ENCODE data around the gene TBC1D2.
"Not testable (repeated sequence)": the region's sequence is repeated elsewhere in the genome, so short reads cannot be mapped to it uniquely, and the experiment has no call there.

Gene TBC1D2

DNA sequence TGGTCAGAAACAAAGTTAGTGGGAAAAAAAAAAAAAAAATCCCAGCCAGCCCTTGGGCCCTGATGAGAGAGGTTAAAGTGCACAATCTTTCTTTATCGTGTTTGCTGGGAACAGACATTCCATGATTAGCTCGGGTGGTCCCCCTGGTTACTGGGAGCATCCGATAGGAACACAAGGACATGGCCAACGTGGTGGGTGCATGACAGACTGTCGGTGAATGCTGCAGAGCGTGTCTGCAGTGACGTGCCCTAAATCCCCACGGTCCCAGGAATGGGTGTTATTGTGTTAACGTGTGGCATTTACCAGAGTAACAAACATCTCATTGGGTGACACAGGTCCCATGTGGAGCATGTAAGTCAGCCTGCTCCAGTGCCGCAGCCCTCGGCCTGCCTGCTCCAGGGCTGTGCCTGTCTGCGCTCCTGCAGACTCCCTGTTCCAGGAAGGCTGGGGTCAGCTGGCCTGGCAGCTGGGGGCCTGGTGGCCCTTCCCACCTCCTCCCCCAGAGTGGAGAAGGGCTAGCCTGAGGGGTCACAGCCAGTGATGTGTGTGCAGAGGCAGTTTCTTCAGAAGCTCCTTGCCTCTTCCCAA, 34.3 kb upstream of the TBC1D2 start:
- Histone ChIP-seq H3K4me3 (ENCODE audit: low read length) (no peak overlapping the region), H3K27me3 (ENCODE audit: insufficient read depth, low read length) (no peaks in the 10 kb centered on the region), H3K9me3 (ENCODE audit: insufficient read depth, low read depth, low read length) (no peaks in the 10 kb centered on the region), H3K4me1 (ENCODE audit: insufficient read depth, low read length) (no peaks in the 10 kb centered on the region), H3K9ac (ENCODE audit: low read depth, low read length) (no peak overlapping the region), H3K27ac (ENCODE audit: low read length) (no peak overlapping the region), H3K36me3 (ENCODE audit: insufficient read depth, low read depth, low read length) (no peaks in the 10 kb centered on the region)

GRCh38 chr9:98288881-98289280, 33.4 kb upstream of the TBC1D2 start:
- no peak overlapping the region for H3K4me3 ChIP-seq (ENCODE audit: low read length)
- no peaks in the 10 kb centered on the region for H3K4me1 ChIP-seq (ENCODE audit: insufficient read depth, low read length)
- no peaks in the 10 kb centered on the region for H3K9me3 ChIP-seq (ENCODE audit: insufficient read depth, low read depth, low read length)
- no peaks in the 10 kb centered on the region for H3K36me3 ChIP-seq (ENCODE audit: insufficient read depth, low read depth, low read length)
- H3K27me3 ChIP-seq (ENCODE audit: insufficient read depth, low read length) = no peaks in the 10 kb centered on the region
- H3K9ac ChIP-seq (ENCODE audit: low read depth, low read length) = no peak overlapping the region
- no peak overlapping the region for H3K27ac ChIP-seq (ENCODE audit: low read length)

DNA sequence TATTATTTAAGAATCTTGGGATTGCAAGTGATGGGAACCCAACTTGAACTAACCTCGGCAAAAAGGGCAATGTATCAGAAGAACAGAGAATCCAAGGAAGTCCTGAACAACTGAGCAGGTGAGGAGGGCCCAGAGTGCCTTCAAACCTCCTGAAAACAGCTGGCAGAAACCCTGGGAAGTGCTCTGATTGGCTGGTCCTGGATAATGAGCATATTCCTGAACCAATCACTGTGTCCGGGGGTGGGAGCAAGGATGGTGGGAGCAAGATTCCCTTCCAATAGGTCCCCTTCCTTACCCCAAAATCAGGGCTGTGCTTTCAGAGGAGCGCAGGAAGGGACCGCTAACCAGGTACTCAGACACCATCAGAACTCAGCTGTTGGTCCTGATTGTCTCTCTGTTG, 31.9 kb upstream of the TBC1D2 start:
- Histone ChIP-seq H3K27ac (ENCODE audit: low read length) (no peak overlapping the region), H3K9me3 (ENCODE audit: insufficient read depth, low read depth, low read length) (no peaks in the 10 kb centered on the region), H3K4me1 (ENCODE audit: insufficient read depth, low read length) (no peaks in the 10 kb centered on the region), H3K9ac (ENCODE audit: low read depth, low read length) (no peak overlapping the region), H3K36me3 (ENCODE audit: insufficient read depth, low read depth, low read length) (no peaks in the 10 kb centered on the region), H3K4me3 (ENCODE audit: low read length) (no peak overlapping the region), H3K27me3 (ENCODE audit: insufficient read depth, low read length) (no peaks in the 10 kb centered on the region)

DNA sequence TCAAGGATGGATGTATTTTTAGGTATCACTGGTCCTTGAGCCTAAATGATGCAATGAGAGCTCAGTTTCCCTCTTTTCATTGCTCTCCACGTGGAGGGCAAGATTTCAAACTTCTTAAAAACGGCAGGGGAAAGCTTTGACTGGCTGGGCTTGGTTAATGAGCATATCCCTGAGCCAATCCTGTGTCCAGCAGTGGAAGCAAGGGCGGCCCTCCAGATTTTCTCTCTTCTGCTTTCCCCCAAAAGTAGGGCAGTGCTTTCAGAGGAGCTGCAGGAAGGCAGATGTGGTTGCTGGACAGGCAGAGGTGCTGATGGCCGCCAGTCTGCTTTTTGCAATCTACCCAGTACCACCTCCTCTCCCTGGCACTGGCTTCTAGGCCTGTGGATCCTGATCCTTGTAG, 30.0 kb upstream of the TBC1D2 start:
- Histone ChIP-seq H3K4me3 (ENCODE audit: low read length) (no peak overlapping the region), H3K4me1 (ENCODE audit: insufficient read depth, low read length) (no peaks in the 10 kb centered on the region), H3K27ac (ENCODE audit: low read length) (no peak overlapping the region), H3K27me3 (ENCODE audit: insufficient read depth, low read length) (no peaks in the 10 kb centered on the region), H3K9ac (ENCODE audit: low read depth, low read length) (no peak overlapping the region), H3K9me3 (ENCODE audit: insufficient read depth, low read depth, low read length) (no peaks in the 10 kb centered on the region), H3K36me3 (ENCODE audit: insufficient read depth, low read depth, low read length) (no peaks in the 10 kb centered on the region)

GRCh38 chr9:98284754-98285153, 29.3 kb upstream of the TBC1D2 start:
- H3K9me3 ChIP-seq (ENCODE audit: insufficient read depth, low read depth, low read length) = no peaks in the 10 kb centered on the region
- H3K9ac ChIP-seq (ENCODE audit: low read depth, low read length) = no peak overlapping the region
- H3K4me1 ChIP-seq (ENCODE audit: insufficient read depth, low read length) = no peaks in the 10 kb centered on the region
- no peak overlapping the region for H3K27ac ChIP-seq (ENCODE audit: low read length)
- H3K27me3 ChIP-seq (ENCODE audit: insufficient read depth, low read length) = no peaks in the 10 kb centered on the region
- H3K4me3 ChIP-seq (ENCODE audit: low read length) = no peak overlapping the region
- no peaks in the 10 kb centered on the region for H3K36me3 ChIP-seq (ENCODE audit: insufficient read depth, low read depth, low read length)

DNA sequence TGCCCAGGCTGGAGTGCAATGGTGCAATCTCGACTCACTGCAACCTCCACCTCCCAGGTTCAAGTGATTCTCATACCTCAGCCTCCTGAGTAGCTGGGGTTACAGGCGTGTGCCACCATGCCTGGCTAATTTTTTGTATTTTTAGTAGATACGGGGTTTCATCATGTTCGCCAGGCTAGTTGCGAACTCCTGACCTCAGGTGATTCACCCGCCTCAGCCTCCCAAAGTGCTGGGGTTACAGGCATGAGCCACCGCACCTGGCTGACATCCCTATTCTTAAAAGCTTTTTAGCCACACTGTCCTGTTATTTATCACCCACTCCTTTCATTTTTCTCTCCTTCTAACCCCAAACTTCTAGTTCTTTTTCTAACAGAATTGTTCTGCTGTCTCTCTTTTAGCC, 27.7 kb upstream of the TBC1D2 start:
- H3K4me3 ChIP-seq (ENCODE audit: low read length) = not testable (repeated sequence)

DNA sequence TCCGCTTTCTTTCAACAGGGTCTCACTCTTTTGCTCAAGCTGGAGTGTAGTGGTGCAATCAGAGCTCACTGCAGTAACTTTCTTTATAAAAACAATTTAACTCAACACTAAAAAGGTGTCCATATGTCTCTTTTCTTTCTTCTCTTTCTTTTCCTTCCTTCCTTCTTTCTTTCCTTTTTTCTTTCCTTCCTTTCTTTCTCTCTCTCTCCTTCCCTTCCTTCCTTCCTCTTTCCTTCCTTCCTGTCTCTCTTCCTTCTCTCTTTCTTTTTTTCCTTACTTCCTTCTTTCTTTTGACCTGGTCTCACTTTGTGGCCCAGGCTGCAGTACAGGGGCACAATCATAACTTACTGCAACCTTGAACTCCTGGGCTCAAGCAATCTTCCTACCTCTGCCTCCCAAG, 25.8 kb upstream of the TBC1D2 start:
- H3K9me3 ChIP-seq (ENCODE audit: insufficient read depth, low read depth, low read length) = no peaks in the 10 kb centered on the region
- H3K4me3 ChIP-seq (ENCODE audit: low read length) = no peak overlapping the region
- H3K27me3 ChIP-seq (ENCODE audit: insufficient read depth, low read length) = no peaks in the 10 kb centered on the region
- H3K4me1 ChIP-seq (ENCODE audit: insufficient read depth, low read length) = no peaks in the 10 kb centered on the region
- H3K9ac ChIP-seq (ENCODE audit: low read depth, low read length) = no peak overlapping the region
- H3K27ac ChIP-seq (ENCODE audit: low read length) = no peak overlapping the region
- no peaks in the 10 kb centered on the region for H3K36me3 ChIP-seq (ENCODE audit: insufficient read depth, low read depth, low read length)

More for the DNA sequence above, 27.7 kb upstream of the TBC1D2 start:
- not testable (repeated sequence) for H3K9ac ChIP-seq (ENCODE audit: low read depth, low read length); H3K9me3 ChIP-seq (ENCODE audit: insufficient read depth, low read depth, low read length); H3K27me3 ChIP-seq (ENCODE audit: insufficient read depth, low read length); H3K27ac ChIP-seq (ENCODE audit: low read length); H3K4me1 ChIP-seq (ENCODE audit: insufficient read depth, low read length); H3K36me3 ChIP-seq (ENCODE audit: insufficient read depth, low read depth, low read length)

- Histone ChIP-seq H3K4me3 (ENCODE audit: low read length) (no peak overlapping the region), H3K4me1 (ENCODE audit: insufficient read depth, low read length) (no peaks in the 10 kb centered on the region), H3K36me3 (ENCODE audit: insufficient read depth, low read depth, low read length) (no peaks in the 10 kb centered on the region), H3K27ac (ENCODE audit: low read length) (no peak overlapping the region), H3K9ac (ENCODE audit: low read depth, low read length) (no peak overlapping the region), H3K27me3 (ENCODE audit: insufficient read depth, low read length) (no peaks in the 10 kb centered on the region), H3K9me3 (ENCODE audit: insufficient read depth, low read depth, low read length) (no peaks in the 10 kb centered on the region)
Observed at GRCh38 chr9:98280574-98280973, 25.1 kb upstream of the TBC1D2 start.

GRCh38 chr9:98280162-98280561, 24.7 kb upstream of the TBC1D2 start:
- Histone ChIP-seq H3K27me3 (ENCODE audit: insufficient read depth, low read length) (no peaks in the 10 kb centered on the region), H3K27ac (ENCODE audit: low read length) (no peak overlapping the region), H3K36me3 (ENCODE audit: insufficient read depth, low read depth, low read length) (no peaks in the 10 kb centered on the region), H3K4me1 (ENCODE audit: insufficient read depth, low read length) (no peaks in the 10 kb centered on the region), H3K9ac (ENCODE audit: low read depth, low read length) (no peak overlapping the region), H3K4me3 (ENCODE audit: low read length) (no peak overlapping the region), H3K9me3 (ENCODE audit: insufficient read depth, low read depth, low read length) (no peaks in the 10 kb centered on the region)

DNA sequence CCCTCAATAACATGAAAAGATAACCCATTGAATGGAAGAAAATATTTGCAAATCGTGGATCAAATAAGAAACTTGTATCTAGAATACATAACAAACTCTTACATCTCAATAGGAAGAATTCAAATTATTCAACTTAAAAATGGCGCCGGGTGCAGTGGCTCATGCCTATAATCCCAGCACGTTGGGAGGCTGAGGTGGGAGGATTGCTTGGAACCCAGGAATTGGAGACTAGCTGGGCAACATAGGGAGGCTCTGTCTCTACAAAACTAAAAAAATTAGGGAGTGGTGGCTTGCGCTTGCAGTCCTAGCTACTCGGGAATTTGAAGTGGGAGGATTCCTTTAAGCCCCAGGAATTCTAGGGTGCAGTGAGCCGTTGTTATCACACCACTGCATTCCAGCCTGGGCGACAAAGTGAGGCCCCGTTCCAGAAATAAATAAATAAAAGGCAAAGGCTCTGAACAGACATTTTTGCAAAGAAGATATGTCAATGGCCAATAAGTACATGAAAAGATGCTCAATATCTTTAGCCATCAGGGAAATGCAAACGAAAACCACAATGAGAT, 21.5 kb upstream of the TBC1D2 start:
- Histone ChIP-seq H3K4me1 (ENCODE audit: insufficient read depth, low read length) (no peaks in the 10 kb centered on the region), H3K9me3 (ENCODE audit: insufficient read depth, low read depth, low read length) (no peaks in the 10 kb centered on the region), H3K27ac (ENCODE audit: low read length) (no peak overlapping the region), H3K36me3 (ENCODE audit: insufficient read depth, low read depth, low read length) (no peaks in the 10 kb centered on the region), H3K27me3 (ENCODE audit: insufficient read depth, low read length) (no peaks in the 10 kb centered on the region), H3K4me3 (ENCODE audit: low read length) (no peak overlapping the region), H3K9ac (ENCODE audit: low read depth, low read length) (no peak overlapping the region)

GRCh38 chr9:98275159-98275558, 19.7 kb upstream of the TBC1D2 start:
- Histone ChIP-seq H3K9ac (ENCODE audit: low read depth, low read length) (no peak overlapping the region), H3K36me3 (ENCODE audit: insufficient read depth, low read depth, low read length) (no peaks in the 10 kb centered on the region), H3K4me3 (ENCODE audit: low read length) (no peak overlapping the region), H3K27me3 (ENCODE audit: insufficient read depth, low read length) (no peaks in the 10 kb centered on the region), H3K9me3 (ENCODE audit: insufficient read depth, low read depth, low read length) (no peaks in the 10 kb centered on the region), H3K27ac (ENCODE audit: low read length) (no peak overlapping the region), H3K4me1 (ENCODE audit: insufficient read depth, low read length) (peaks cover 4% of the 10 kb centered on the region; the same call in 1 of the 2 replicates)

DNA sequence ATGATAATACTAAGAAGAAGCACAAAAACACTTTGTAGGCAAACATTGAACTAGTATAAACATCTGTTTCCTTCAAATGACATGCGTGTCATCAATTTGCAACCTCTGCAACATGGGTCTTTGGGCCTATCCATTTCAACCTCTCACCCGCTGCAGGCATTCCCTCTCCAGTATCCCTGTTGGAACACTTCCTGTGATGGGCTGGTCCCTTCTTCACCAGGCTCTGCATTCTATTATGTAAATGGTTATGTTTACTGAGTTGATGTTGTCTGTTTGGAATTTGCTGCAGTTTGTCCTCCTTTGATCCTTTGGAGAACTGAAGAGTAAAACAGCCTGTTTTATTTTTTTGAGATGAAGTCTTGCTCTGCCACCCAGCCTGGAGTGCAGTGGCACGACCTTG, 16.6 kb upstream of the TBC1D2 start:
- no peaks in the 10 kb centered on the region for H3K27me3 ChIP-seq (ENCODE audit: insufficient read depth, low read length)
- no peaks in the 10 kb centered on the region for H3K9me3 ChIP-seq (ENCODE audit: insufficient read depth, low read depth, low read length)
- no peaks in the 10 kb centered on the region for H3K36me3 ChIP-seq (ENCODE audit: insufficient read depth, low read depth, low read length)
- no peak overlapping the region for H3K4me3 ChIP-seq (ENCODE audit: low read length)
- H3K9ac ChIP-seq (ENCODE audit: low read depth, low read length) = no peak overlapping the region
- no peak overlapping the region for H3K27ac ChIP-seq (ENCODE audit: low read length)
- H3K4me1 ChIP-seq (ENCODE audit: insufficient read depth, low read length) = peaks cover 4% of the 10 kb centered on the region; the same call in 1 of the 2 replicates

All from iPS-20b (cell line).